ENCODE data around the gene AK5.

The AK5 gene

DNA sequence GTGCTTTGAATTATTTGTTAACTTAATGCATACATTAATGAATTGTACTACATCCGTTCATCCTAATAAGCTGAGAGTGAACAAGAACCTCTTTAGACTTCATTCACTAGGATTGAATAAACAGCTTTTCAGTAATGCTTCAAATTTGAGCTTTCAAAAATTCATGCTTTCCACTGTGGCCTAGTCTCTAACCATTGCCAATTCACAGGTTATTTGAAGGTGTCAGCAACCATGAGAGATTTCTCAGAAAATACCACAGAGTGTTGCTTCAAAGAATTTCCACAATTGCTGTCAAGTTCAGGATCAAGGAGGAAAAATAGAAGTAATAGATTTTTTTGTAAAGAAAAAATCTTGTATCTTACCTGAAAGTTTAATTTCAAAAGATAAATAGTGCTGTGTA lies 72.7 kb downstream of the AK5 start:
- no peak for DNase-seq (ENCODE audit: low spot score)

DNA sequence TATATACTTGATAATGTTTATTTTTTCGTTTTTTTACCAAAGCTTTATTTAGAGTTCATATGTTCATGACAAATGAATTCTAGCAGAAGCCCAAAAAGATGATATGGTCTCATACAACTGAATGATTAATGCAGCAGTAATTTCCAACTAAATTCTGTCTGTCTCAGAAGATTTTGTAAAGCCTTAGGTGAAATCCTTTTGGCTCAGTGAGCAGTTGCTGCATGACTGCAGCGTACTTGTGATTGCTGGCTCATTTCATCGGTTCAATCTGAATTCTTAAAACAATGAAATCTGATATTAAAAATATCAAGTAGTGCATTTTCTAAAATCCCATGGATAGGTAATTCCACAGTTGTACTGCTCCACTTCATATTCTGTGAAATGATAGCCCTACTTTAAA lies 73.2 kb downstream of the AK5 start:
- no peak for DNase-seq (ENCODE audit: low spot score)

DNA sequence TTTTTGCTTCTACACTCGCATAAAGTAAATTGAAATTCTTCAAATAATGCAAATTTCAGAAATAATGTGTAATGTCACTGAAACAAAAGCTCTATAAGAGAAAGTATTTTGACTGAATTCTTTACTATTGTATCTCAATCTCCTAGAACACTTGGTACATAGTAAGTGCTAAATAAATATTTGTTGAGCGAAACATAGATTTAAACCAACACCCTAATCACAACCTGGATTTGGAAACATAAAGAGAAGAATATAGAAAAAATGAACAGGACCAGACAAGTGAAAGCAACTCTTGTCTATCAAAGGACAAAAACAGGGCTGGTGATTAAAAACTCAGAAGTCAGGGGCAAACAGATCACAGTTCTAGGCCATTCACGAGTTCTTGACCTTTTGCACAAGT lies 74.3 kb downstream of the AK5 start:
- no peak for DNase-seq (ENCODE audit: low spot score)

DNA sequence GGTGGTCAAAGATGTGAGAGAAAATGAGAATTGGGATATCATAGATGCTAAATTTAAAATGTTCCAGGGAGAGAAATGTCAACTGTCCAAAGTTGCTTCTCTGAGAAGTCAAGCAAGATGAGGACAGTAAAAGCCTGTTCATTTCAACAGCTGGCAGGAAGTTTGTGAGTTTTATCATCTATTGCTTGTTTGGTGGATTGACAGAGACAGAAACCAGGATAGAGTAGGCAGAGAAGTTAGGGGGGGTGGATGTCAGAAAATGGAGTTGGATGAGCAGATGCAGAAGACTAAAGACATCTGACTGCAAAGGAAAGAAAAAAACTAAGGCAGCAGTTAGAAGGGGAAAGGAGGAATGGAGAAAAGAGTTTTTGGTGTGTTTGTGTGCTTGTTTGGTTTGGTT lies 78.4 kb downstream of the AK5 start:
- DNase-seq (ENCODE audit: low spot score): no peak

DNA sequence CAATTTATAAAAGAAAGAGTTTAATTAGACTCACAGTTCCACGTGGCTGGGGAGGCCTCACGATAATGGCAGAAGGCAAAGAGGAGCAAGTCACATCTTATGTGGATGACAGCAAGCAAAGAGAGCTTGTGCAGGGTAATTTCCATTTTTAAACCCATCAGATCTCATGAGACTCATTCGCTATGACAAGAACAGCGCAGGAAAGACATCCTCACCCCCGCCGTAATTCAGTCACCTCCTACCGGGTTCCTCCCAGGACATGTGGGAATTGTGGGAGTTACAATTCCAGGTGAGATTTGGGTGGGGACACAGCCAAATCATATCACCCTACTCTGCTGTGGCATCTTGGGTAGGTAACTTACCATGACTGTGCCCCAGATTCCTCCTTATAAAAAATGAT lies 79.8 kb downstream of the AK5 start:
- DNase-seq (ENCODE audit: low spot score): no peak

DNA sequence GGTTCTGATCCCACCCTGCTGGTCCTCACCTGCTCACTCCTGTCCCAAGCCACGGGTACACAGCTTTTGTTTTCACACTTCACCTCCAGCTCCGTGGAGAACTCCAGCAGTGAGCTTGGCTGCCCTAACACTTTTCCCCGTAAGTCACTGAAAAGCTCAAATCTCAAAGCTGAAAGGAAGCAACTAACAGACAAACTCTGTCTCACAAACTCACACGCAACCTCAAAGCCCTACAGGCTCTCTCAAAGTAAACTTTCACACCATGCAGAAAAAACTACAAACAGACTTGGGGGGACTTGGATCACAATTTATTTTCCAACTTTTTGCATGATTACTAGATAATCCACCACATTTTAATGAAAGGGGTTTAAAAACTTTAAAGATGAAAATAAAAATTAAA lies 88.3 kb downstream of the AK5 start:
- no peak for DNase-seq (ENCODE audit: low spot score)

DNA sequence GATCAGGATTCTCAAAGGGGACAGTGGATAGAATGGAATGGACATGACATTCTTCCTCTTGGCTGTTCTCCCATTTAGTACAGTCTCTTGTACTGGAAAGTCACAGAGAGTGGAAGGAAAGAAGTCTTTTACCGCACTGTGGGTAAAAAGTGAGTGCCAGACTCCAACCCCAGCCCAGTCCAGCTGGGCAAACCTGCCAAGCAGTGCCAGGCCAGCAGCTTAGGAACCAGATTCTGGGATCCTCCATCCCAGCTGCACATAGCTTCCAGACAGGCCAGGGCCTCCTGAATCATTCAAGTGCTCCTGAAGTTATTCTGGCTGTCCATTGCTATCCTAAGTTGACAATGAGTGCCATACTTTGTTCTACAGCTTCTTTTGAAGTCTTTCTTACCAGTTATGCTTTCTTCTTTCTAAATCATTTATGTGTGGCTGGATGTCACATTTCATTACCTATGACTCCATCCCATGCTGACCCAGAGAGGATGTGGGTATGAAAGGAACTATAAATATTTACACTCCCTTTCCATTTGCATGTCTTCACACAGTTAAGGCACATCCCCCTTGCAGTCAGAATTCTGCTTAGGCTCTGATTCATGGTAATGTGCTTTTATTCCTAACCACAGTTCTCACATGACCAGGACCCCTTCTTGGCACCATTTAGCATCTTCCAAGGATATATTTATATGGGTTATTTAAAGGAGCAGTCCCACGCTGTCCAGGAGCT lies 88.9 kb downstream of the AK5 start:
- DNase-seq (ENCODE audit: low spot score): no peak

DNA sequence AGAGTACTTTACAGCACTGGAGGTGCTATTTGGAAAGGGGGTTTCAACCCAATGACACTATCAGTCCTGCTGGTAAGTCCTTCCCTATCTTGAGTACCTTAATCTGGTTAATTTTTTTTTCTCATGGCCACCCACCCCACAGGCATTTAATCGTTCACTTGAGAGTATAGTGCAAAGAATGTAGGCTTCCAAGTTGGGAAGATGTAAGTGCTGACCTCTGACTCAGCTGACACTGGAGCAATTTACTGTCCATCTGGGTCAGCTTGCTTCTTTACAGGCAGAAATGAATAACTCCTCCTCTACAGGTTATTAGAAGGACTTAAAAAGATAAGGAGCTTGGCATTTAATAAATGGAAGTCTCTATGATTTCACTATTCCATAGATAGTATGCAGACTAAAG lies 89.6 kb downstream of the AK5 start:
- DNase-seq (ENCODE audit: low spot score): no peak

DNA sequence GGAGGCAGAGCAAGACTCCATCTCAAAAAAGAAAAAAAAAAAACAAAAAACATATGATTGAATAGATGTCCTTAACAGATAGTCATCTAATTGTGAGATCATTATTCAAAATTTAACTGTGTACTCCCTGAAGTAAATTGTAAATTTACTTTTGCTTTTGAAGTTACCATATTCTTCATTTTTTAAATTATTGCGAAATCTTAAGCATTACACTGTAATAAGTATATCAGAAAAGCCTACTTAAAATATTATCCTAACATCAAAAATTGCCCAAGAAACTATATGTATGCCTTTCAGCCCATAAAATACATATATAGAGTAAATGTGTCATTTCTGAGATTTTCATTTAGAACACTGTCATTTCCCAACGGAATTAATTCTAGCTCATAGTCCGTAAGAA lies 91.9 kb downstream of the AK5 start:
- DNase-seq (ENCODE audit: low spot score): no peak

DNA sequence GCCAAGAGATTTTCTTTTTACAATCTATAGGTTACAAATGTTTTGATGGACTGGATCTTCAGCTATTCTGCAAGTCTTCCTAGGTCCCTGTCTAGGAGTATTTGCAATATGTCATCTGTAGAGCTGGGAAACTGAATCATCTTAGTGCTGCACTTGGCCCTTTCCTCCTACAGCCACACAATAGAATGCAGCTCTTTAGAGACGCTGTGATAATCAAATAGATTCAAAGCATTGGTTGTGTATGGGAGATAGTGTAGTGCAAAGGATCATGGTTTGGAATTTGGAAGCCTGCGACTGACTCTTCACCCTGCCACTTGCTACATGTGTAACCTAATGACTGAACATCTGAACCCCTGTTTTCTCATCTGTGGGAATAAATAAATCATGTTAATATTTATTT lies 93.7 kb downstream of the AK5 start:
- no peak for DNase-seq (ENCODE audit: low spot score)

DNA sequence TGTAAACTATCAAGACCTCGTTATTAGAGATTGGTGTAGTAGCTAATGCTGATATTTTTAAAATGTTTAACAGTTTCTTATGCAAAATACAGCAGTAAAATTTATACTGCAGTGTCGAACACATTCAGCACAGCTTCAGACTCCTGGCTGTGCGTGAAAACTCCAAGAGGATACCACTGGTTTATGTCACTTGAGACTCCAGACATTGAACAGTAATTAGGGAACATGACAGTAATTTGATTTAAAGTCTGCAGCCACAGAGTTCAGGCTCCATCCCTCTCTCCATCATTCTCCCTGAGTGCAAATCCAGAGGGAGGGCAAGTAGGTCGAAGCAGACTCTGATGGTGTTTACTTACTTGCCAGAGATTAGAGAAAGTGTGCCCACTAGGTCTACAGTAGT lies 94.2 kb downstream of the AK5 start:
- no peak for DNase-seq (ENCODE audit: low spot score)

DNA sequence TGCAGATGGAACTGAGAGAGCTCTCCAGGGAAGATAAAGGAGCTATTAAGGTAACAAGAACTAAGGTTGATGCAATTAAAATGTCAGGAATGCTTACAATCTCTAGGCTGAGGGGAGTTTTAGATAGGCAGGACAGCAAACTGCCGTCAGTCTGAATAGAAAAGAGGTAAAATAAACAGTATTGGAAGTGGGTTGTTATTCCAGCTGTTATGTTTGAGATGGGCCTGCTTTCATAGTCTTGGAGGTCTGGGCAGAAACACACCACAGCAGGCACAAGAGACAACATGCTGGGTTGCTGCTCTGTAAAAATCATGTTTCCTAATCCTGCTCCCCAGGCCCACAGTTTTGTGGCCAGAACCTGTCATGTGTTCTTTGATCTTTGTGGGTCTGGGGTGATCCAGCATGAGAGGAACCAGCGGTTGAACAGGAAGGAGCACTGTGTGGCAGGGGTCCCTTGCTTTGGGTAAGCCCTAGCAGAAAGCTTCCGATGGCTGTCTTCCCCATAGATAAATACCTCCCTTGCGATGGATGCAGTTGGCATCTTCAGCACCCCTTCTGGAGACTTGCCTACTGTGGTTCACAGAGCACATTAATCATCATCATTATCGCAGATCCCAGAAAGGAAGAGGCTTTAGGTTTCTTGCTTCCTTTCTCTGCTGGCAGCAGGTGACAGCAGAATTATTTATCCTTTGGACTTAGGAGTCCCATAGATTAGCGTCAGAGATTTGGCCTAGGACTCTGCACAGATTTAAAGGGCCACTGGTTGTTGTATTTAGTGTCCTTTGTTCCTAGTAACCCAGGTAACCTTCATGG lies 97.1 kb downstream of the AK5 start:
- no peak for DNase-seq (ENCODE audit: low spot score)

DNA sequence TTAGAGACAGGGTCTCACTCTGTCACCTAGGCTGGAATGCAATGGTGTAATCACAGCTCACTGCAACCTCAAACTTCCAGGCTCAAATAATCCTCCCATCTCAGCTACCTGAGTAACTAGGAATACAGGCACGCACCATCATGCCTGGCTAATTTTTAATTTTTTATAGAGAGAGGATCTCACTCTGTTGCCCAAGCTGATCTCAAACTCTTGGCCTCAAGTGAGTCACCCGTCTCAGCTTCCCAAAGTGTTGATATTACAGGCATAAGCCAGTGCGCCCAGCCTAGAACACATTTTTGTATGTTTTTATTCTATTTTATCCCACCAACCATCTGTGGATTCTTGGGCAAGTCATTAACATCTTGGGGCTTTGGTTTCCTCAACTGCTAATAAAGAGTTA lies 100.5 kb downstream of the AK5 start:
- DNase-seq (ENCODE audit: low spot score): no peak

DNA sequence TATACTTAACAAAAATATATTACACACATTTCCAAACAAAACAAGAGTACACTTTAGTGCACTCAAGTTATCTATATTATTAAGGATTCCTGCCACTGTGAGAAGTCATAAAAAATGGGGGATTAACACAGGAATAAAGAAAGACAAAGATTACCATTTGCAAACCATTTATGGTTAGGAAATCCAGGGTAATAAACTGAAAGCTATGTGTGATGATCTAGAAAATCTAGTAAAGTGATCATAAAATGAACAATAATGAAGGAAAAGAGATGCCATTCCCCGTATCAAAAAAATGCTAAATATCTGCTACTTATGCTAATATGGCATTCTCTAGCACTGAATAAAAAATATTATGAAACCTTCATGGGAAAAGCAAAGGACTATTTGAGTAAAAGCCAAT lies 101.4 kb downstream of the AK5 start:
- no peak for DNase-seq (ENCODE audit: low spot score)

DNA sequence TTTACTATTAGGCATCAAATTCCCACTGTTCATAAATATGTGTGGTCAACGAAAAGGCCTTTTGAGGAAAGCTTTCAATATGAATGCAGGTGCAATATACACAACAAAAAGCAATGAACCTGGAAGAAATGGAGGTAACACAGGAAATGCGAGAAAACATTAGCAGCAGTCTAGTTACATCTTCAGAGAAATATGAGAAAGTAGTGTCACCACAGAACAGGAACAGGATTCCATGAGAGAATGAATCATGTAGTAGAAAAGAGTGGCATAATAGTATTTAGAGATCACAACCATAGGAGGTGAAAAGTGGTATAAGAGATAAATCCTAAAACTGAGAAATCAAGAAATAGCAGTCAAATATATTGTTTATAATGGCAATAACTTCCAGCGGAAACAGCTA lies 103.7 kb downstream of the AK5 start:
- no peak for DNase-seq (ENCODE audit: low spot score)

DNA sequence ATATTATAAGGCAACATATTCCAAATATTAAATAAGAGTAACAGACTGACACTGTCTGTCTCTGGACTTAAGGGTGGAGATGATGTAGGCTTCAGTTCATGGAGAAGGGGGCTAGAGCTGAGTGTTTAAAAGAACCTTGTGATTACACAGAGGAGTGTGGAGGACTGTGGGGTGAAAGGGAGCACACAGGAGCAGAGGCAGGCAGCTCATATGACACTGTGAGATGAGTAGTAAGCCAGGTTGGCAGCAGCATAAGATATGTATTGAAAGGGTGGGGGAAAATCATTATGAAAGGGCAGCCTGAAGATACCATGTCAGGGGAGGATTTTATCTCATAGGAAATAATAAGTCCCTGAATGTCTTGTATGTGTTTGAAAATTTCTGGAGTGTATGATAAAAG lies 104.5 kb downstream of the AK5 start:
- DNase-seq (ENCODE audit: low spot score): no peak

DNA sequence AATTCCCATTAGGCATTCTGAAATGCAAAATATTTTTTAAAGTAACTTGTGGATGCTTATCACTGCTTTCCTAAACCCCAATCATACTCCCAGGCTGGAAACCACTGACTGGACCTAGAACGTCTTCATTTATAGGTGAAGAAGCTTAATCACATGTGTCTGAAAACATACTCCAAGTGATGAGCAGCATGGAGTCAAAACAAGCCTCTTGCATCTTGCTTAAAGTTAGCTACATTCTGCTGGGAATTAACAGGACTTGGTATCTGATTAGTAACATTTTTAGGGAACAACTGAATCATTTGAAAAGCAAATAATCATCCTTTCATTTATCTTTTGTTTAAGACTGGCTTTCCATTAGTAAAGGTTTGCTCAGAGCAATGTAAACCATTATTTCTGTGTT lies 105.7 kb downstream of the AK5 start:
- DNase-seq (ENCODE audit: low spot score): no peak

DNA sequence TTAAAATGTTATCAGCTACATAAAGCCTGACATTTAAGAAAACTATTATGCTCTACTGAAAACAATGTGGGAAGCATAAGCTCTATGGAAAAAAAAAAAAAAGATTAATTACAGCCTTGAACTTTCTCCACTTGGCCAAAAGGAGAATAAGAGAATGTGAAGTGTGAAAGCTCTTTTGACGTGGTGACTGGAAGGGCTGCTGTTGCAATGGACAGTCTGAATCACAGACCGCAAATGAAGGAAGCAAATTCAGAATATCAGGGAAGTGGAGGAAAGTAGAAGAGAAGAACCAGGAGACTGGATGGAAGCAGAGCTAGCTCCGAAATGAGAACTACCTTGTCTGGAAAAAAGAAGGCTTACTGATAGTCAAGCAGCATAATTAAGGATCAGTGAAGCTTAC lies 106.8 kb downstream of the AK5 start:
- DNase-seq (ENCODE audit: low spot score): no peak

DNA sequence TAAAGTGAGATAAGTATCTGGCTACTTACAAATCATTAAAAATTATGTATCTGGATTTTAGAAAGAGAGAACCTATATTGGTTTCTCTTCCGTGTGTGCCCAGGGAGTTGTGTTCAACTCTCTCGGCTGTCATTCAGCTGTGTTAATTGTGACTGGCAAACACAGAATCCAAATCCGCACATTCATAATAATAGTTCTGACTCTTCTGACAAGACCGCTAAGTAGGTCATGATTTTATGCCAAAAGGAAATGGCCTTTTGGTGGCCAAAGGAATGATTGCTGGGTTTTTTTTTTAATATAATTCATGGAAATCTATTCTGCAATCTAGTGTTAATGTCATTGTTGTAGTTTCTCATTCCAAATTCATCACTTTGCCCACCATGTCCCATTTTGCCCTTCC lies 110.7 kb downstream of the AK5 start:
- DNase-seq (ENCODE audit: low spot score): no peak

DNA sequence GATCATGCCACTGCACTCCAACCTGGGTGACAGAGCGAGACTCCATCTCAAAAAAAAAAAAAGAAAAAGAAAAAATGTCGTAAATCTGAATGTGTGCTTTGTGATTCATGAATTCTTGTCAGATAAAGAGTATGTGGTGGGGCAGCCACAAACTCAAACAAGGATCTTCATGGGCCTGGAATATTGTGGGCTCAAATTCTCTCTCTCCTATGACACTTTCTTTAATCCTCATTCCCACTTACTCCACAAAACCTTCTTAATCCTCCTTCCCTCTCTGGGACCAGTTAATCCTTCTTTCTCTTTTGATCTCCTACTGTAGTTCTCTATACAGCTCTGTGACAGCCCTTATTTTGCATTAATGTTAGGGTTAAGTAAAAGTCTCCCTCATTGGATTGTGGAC lies 112.3 kb downstream of the AK5 start:
- no peak for DNase-seq (ENCODE audit: low spot score)

DNA sequence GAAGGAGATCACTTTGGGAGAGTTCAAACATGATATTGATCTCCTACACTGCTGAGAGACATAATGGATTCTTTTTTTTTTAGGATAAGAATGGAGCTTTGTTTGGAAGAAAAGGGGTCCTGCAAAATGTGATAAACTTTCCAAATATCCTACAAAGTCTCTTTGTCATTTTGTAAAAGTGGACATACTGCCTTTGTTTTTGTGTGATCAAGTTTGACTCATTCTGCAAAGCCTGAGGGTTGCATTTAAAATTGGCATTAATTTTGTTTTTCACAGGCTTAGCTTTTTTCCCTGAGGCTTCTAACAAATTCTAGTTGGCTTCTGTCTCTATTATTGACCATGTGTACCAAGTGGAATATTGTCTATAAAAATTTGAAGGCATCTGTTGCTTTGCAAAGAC lies 113.2 kb downstream of the AK5 start:
- peak; percentile 38 for DNase-seq (ENCODE audit: low spot score)

DNA sequence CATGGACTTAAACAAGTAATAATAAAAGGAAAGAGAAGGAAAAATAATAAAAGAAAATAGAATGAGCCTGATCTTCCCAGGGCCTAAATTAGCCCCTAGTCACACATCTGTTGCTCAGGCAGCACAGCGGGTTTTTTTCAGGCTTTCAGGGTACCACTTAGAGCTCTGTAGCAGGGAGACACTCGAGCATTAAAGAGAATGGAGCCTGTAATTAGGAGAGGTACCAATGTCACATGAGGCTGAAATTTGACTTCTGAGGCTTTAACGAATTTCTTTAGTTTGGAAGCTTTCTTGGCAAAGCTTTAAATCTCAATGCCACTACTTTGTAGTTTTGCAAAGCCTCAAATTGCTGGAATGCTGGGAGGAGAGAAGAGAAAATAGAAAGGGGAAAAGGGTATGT lies 116.3 kb downstream of the AK5 start:
- DNase-seq (ENCODE audit: low spot score): no peak

DNA sequence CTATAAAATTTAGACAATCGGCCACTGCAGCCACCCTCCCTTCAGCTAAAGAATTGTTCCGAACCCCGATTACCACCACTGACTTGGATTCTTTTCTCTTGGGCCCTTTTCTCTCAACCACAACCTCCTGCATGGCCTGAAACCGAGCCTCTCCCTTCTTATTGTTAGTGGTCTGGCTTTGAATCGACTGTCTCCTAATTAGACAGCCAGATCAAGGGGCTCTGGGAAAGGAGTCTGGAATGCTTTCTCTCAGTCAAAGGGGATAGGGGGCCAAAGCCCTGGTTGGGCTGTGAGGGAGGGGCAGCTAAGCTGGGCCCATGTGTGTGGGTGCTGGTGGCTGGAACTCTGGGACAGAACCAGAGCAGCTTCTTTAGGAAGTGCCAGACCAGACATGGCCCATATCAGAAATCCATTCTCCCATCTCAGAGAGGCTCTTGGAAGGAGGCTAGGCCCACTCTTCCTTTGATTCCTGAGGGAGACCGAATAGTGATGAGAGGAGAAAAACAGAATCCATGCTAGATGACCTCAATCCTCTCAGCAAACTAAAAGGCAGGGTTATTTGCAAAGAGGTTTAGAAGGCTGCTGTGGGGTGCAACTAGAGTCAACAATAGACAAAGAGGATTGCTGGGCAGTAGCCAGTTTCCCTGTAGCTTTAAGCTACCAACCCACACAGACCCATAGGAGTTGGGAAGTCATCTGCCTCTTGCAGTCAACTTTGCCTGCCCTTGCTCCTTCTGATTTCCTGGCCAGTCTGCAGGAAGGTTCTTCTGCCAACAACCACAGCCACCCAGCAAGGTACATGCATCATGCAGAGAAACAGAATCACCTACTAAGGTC lies 117.6 kb downstream of the AK5 start:
- peak; percentile 6 for DNase-seq (ENCODE audit: low spot score)
